AG08396 (cell line): ENCODE measurements around the gene SYTL4.

Source experiments
- DNase-seq: peaks from one replicate; pipeline ENCODE4 v3.0.0; 2012; ENCODE audit warnings: low spot score, mixed read lengths

Gene SYTL4

GRCh38 chrX:100648458-100649417 lies 83.2 kb downstream of the SYTL4 start:
- DNase-seq, result peak; percentile 33

DNA sequence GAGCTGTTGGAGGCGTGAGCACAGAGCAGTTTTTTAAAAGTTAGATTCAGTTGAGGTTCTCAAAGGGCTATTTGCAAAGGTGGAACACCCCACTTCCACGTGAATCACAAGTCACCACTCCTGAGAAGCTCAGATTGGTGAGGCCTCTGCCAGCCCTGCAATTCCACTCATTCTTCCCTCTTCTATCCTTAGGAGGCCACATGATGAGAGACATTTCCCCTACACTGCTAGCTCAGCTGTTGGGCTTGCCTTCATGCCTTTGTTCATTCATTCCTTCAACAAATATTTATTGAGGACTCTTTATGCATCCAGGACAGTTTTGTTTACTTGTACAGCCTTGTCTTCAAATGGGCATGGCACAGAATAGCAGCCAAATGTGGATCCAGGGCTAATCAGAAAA lies 84.2 kb downstream of the SYTL4 start:
- DNase-seq, result no peak

DNA sequence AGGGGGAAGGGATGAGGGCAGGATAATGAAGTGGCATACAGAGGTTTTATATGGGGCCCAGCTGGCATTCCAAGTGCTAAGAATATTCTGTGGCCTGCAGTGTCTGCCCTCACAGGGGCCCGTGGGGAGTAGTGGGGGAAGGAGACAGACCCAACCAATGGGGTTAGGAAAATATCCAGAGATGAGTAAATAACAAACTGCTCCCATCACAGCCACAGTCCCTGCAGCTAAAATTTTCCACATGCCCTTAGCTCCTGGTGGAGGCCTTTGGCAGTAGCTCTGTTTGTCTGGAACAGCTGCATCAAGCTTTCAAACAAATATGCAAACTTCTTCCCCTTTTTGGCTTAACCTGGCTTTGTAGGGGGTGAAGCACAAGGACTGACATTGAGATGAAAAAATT lies 84.8 kb downstream of the SYTL4 start:
- no peak for DNase-seq

- DNase-seq, result no peak
Observed at GRCh38 chrX:100645106-100645505, 86.8 kb downstream of the SYTL4 start.

- peak; percentile 63 for DNase-seq
Observed at GRCh38 chrX:100643956-100644860, 87.7 kb downstream of the SYTL4 start, which contains the start of gene SRPX2. Gene SRPX2, plus strand, starts transcription at chrX:100644199. Its CDS starts 2,124 bp downstream, at chrX:100646323.

GRCh38 chrX:100643212-100643611 lies 88.7 kb downstream of the SYTL4 start:
- DNase-seq, result no peak

DNA sequence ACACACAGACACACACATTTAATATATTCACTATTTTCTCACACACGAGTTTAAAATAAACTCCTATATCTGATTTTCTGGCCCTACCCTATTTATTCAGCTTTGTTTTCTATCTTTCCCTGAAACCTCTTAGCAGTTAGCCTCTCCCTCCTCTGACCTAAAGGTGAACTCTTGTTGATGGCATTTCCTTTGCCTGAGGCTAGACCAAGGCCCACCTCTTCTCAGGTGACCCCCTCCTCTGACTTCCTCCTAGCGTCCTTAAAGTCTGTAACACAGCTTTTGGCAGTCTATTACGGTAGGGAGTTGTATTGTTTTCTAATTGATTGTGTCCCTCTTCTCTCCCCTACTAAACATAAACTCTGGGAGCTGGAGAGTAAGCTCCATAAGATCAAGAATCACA lies 89.6 kb downstream of the SYTL4 start:
- DNase-seq, result no peak

GRCh38 chrX:100636321-100636991 lies 95.5 kb downstream of the SYTL4 start, which contains the start of gene TSPAN6:
Gene TSPAN6, minus strand, starts transcription at chrX:100636806. Its CDS starts 112 bp downstream, at chrX:100636694.
- peak; percentile 88 for DNase-seq

- DNase-seq, result no peak
Observed at GRCh38 chrX:100635989-100636320, 96.0 kb downstream of the SYTL4 start.

DNA sequence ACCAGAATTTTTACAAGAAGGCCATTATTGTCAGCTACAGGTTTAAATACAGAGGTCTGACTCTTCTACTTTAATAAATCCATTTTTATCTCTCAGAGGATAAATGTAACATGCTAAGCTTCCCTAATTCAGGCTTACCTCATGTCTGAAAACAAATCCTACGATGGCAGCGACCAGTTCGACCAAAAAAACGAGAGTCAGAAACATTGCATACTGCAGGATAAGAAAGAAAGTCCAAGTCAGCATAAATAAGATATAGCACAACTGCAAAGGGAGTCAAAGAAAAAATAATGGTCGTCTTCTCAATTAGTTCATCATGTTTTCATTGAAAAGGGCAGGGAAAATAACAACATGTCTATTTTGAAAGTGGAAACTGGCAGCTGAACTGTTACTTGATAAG lies 96.9 kb downstream of the SYTL4 start:
- DNase-seq, result no peak

- no peak for DNase-seq
Observed at GRCh38 chrX:100625985-100626491, 105.9 kb downstream of the SYTL4 start.
